GM12865 (cell line): ENCODE results near the gene ADGRB3.

Experiments
- DNase-seq: peaks from one replicate; pipeline ENCODE4 v3.0.0; 2010; ENCODE audit warnings: low read depth
- H3K4me3 ChIP-seq: 2 replicates; pipeline ENCODE4 v1.5.1; 2011; ENCODE audit warnings: mild to moderate bottlenecking, low read depth, low read length, control low read depth
- CTCF ChIP-seq: IDR thresholded peaks from 2 replicates; pipeline ENCODE4 v1.5.1; 2011; ENCODE audit warnings: low read length, control low read depth, low read depth, inconsistent platforms; ENCODE audit not compliant: insufficient read depth; ENCODE audit errors: missing control alignments

The ADGRB3 gene

GRCh38 chr6:68633281-68633971, 1.7 kb upstream of the ADGRB3 start:
- no peak for DNase-seq
- no peak overlapping the region for H3K4me3 ChIP-seq
- no peak for TF ChIP-seq CTCF

GRCh38 chr6:68633972-68634725, 933 bp upstream of the ADGRB3 start:
- TF ChIP-seq CTCF: no peak
- no peak for DNase-seq
- peak overlapping the region; percentile 54 for H3K4me3 ChIP-seq

GRCh38 chr6:68635412-68635705, 277 bp downstream of the ADGRB3 start:
- no peak for DNase-seq
- H3K4me3 ChIP-seq: peak overlapping the region; percentile 63
- TF ChIP-seq CTCF: no peak

- no peak for TF ChIP-seq CTCF
- H3K4me3 ChIP-seq: peak overlapping the region; percentile 63
- peak; percentile 9 for DNase-seq
Measured at GRCh38 chr6:68635706-68636513, 828 bp downstream of the ADGRB3 start.

GRCh38 chr6:68636666-68637065, 1.6 kb downstream of the ADGRB3 start:
- no peak for TF ChIP-seq CTCF
- no peak for DNase-seq
- H3K4me3 ChIP-seq: no peak overlapping the region

GRCh38 chr6:68637071-68637470, 2.0 kb downstream of the ADGRB3 start:
- no peak overlapping the region for H3K4me3 ChIP-seq
- DNase-seq: no peak
- TF ChIP-seq CTCF: no peak
